GM12872 (cell line): ENCODE data around the gene SDHAF2.

Source experiments
- TF ChIP-seq, protein P1 (sequence below): IDR thresholded peaks from 3 replicates; pipeline ENCODE4 v1.5.1; 2011; ENCODE audit warnings: low read depth, mild to moderate bottlenecking, low read length, moderate library complexity; ENCODE audit not compliant: insufficient read depth

SDHAF2 gene

DNA sequence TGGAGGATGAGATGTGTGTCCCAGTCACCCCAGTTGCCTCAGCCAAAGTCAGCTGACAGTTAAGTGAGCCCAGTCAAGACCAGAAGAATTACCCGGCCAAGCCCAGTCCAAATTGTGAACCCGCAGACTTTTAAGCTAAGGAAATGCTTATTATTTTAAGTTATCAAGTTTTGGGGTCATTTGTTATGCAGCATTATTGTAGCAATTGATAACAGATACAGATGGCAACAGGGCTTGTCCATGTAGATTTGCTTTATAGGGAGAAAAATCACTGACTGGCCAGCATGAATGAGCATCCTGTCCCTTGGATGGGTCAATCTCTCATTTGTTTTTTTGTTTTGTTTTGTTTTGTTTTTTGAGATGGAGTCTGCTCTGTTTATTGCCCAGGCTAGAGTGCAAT lies 22.9 kb downstream of the SDHAF2 start:
- TF ChIP-seq, protein P1, sequence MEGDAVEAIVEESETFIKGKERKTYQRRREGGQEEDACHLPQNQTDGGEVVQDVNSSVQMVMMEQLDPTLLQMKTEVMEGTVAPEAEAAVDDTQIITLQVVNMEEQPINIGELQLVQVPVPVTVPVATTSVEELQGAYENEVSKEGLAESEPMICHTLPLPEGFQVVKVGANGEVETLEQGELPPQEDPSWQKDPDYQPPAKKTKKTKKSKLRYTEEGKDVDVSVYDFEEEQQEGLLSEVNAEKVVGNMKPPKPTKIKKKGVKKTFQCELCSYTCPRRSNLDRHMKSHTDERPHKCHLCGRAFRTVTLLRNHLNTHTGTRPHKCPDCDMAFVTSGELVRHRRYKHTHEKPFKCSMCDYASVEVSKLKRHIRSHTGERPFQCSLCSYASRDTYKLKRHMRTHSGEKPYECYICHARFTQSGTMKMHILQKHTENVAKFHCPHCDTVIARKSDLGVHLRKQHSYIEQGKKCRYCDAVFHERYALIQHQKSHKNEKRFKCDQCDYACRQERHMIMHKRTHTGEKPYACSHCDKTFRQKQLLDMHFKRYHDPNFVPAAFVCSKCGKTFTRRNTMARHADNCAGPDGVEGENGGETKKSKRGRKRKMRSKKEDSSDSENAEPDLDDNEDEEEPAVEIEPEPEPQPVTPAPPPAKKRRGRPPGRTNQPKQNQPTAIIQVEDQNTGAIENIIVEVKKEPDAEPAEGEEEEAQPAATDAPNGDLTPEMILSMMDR = no peak

DNA sequence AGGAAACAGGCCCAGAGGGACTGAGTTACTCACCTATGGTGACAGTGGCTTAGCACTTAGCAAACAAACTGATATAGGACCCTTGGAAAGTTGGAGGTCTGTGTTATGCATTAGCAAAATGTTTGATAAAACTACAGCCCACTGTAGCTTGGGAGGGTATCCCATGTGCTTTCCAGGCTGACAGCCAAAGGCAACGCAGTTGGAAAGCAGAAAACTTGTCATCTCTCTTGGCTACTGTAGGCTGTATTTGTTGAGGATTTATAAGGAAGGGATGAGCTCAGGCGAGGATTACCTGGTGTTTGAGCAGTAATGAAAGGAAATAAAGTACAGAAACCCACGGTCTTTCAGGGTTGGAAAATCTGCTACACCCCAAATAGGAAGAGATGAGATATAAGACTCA lies 23.8 kb downstream of the SDHAF2 start:
- TF ChIP-seq, protein P1 = no peak

DNA sequence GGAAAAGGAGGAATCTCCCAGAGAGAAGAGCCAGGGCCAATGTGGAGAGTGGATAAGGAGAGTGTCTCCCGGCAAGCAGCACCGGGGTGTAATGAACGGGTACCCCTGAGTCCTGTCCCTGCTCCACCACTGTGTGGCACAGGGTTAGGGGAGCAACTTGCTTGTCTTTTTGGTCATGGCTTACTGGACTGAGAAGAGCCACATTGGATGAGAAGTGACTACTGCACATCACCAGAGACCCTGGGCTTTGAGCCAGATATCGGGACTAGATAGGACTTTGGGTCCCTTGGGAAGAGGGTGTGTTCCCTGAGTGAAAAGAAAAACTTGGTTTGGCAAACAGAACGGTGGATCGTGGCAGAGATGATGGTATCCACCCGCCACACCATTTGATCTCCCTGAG lies 24.6 kb downstream of the SDHAF2 start:
- TF ChIP-seq, protein P1 = no peak

DNA sequence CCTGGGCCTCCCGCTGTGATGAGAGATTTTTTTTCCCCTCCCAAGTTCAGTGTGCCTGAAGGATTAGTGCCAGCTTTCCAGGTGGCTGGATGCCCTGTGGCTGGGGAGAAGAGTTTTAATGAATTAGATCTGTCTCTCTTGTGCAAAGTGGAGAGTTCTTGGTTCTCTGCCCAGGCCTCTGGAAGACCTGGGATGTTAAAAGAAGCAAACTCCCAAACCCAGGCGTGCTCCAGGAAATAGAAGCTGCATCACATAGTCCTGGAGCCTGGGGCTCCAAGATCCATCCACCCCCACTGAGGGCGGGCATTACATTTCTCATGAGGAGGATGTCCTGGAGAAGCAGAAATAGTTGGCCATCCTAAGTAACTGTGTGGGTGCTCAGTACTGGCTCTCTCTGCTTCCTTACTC lies 30.6 kb downstream of the SDHAF2 start:
- TF ChIP-seq, protein P1 = no peak

DNA sequence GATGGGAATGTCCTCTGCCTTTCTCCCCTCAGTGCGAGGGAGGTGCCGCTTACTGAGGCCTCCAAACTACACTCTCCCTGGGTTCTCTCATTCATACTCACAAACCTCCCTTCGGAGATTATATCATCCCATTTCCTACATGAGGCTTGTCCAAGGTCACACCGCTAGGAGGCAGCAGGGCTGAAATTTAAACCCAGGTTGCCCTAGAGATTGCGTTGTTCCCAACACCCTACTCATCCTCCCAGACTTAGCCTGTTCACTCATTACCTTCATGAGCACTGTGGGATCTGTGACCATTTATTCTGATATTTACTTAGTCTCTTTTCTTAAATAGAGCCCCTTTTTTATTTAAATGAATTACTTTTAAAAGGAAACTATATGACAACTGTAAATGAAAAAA lies 31.1 kb downstream of the SDHAF2 start:
- TF ChIP-seq, protein P1 = no peak

DNA sequence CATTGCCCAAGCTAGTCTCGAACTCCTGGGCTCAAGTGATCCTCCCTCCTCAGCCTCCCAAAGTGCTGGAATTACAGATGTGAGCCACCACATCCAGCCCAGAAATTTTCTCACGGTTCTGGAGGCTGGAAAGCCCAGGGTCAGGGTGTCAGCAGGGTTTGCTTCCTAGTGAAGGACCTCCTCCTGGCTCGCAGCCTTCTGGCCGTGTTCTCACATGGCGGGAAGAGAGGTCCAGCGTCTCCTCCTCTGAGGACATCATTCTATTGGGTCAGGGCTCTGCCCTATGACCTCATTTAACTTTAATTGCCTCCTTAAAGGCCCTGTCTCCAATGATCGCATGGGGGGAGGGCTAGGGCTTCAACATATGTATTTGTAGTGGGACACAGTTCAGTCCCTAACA lies 38.1 kb downstream of the SDHAF2 start:
- TF ChIP-seq, protein P1 = no peak

DNA sequence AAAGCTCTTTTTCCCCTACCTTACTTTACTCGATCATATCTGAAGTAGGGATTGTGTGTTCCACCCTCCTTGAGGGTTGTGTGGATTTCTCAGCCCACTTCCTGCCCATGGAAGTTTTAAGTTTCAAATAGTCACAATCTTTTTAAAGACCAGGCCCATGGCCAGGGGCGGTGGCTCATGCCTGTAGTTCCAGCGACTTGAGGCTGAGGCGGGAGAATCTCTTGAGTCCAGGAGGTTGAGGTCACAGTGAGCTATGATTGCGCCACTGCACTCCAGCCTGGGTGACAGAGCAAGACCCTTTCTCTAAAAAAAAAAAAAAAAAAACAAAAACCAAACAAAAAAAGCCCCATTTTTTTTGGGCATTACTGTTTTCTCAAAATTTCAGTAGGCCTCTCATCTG lies 42.4 kb downstream of the SDHAF2 start:
- TF ChIP-seq, protein P1 = no peak

DNA sequence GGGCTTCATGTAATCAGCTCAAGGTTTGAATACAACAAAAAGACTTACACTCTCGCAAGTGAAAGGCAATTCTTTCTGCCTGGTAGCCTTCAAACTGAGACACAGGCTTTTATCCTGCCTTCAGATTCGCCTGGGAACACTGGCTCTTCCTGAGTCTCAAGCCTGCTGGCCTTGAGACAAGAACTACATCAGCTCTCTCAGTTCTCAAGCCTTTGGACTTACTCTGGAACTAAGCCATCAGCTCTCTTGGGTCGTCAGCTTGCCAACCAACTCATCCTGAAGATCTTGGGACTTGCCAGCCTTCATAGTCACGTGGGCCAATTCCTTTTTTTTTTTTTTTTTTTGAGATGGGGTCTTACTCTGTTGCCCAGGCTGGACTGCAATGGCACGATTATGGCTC lies 42.9 kb downstream of the SDHAF2 start:
- TF ChIP-seq, protein P1 = no peak
